Chondrocyte (in vitro differentiated cells): ENCODE results near the gene DNASE1L3. TPM values are rescaled to one million over a fixed set of nuclear protein-coding genes. Genes with fewer than 3 reads are reported as not detected.

Source experiments
- DNase-seq: peaks from one replicate; pipeline ENCODE4 v3.0.0; 2021; ENCODE audit warnings: mixed read lengths, low spot score
- H3K27ac Mint-ChIP-seq: one replicate; pipeline ENCODE4 v1.8.0; 2021; ENCODE audit warnings: mild to moderate bottlenecking, moderate library complexity, mixed read lengths; ENCODE audit not compliant: unreplicated experiment
- H3K27me3 Mint-ChIP-seq: 2 replicates; pipeline ENCODE4 v1.8.0; 2021; ENCODE audit warnings: low read depth, mixed read lengths
- H3K36me3 Mint-ChIP-seq: 2 replicates; pipeline ENCODE4 v1.8.0; 2021; ENCODE audit warnings: low read depth, mixed read lengths
- H3K4me1 Mint-ChIP-seq: 2 replicates; pipeline ENCODE4 v1.8.0; 2021; ENCODE audit warnings: low read depth, mild to moderate bottlenecking, mixed read lengths
- H3K4me3 Mint-ChIP-seq: one replicate; pipeline ENCODE4 v1.8.0; 2021; ENCODE audit warnings: mild to moderate bottlenecking, moderate library complexity, mixed read lengths; ENCODE audit not compliant: unreplicated experiment
- H3K9me3 Mint-ChIP-seq: 2 replicates; pipeline ENCODE4 v1.8.0; 2021; ENCODE audit warnings: low read depth, mixed read lengths
- long read RNA-seq: library from polyadenylated mRNA; stranded (forward); transcript quantifications from one replicate; pipeline ENCODE4 v2.0.0, GENCODE V29; 2021
- total RNA-seq: library from RNA; stranded (reverse); gene quantifications from 3 replicates; pipeline ENCODE4 v1.2.1, GENCODE V29; 2021
- TF ChIP-seq, protein P1 (sequence below): fragments of 200-600 bp; sonication (generic); IDR thresholded peaks from 2 replicates; pipeline ENCODE4 v1.5.0; 2021; ENCODE audit warnings: antibody characterized with exemption, mild to moderate bottlenecking, moderate library complexity

DNASE1L3 gene, protein sequence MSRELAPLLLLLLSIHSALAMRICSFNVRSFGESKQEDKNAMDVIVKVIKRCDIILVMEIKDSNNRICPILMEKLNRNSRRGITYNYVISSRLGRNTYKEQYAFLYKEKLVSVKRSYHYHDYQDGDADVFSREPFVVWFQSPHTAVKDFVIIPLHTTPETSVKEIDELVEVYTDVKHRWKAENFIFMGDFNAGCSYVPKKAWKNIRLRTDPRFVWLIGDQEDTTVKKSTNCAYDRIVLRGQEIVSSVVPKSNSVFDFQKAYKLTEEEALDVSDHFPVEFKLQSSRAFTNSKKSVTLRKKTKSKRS
- not detected in 3 replicates for total RNA-seq
- long read RNA-seq = 0 reads

DNA sequence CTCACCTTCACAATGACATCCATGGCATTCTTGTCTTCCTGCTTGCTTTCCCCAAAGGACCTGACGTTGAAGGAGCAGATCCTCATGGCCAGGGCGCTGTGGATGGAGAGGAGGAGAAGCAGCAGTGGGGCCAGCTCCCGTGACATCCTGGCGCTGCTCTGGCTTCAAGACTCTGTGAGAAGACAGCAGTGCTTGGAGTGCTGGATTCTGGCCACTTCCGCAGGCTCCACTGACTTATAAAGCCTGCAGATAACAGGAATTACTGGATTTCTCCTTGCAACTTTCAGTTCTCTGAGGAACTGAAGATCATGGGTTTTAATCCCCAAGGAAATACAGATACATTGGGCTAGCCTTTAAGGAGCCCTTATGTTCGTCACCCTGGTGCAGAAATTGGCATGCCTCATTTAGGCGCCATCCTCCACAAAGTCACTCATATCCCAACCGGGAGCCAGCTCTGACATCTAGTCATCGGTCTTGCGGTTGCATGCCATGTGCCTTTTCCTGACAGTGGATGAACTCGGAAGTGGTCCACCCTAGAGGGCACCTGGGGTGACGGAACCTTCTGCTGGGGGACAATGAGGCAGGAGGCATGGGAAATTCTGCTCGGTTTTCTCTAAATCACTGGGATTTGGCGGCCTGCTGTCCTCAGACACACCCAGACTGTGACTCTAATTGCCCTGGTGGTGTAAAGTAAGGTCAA, at the start of gene DNASE1L3:
Gene DNASE1L3, minus strand, starts transcription at position 212 of the 700 bp plus-strand sequence. Its CDS starts 66 bp downstream, at position 146.
- H3K27me3 Mint-ChIP-seq = peaks cover 20% of the 10 kb centered on the region
- H3K9me3 Mint-ChIP-seq = no peaks in the 10 kb centered on the region
- no peak within 1 kb of the TSS for H3K4me3 Mint-ChIP-seq
- no peak for DNase-seq
- H3K27ac Mint-ChIP-seq = peak within 1 kb of the TSS; percentile 9
- H3K4me1 Mint-ChIP-seq = no peaks in the 10 kb centered on the region
- TF ChIP-seq, protein P1, sequence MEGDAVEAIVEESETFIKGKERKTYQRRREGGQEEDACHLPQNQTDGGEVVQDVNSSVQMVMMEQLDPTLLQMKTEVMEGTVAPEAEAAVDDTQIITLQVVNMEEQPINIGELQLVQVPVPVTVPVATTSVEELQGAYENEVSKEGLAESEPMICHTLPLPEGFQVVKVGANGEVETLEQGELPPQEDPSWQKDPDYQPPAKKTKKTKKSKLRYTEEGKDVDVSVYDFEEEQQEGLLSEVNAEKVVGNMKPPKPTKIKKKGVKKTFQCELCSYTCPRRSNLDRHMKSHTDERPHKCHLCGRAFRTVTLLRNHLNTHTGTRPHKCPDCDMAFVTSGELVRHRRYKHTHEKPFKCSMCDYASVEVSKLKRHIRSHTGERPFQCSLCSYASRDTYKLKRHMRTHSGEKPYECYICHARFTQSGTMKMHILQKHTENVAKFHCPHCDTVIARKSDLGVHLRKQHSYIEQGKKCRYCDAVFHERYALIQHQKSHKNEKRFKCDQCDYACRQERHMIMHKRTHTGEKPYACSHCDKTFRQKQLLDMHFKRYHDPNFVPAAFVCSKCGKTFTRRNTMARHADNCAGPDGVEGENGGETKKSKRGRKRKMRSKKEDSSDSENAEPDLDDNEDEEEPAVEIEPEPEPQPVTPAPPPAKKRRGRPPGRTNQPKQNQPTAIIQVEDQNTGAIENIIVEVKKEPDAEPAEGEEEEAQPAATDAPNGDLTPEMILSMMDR = no peak
- no peaks in the 10 kb centered on the region for H3K36me3 Mint-ChIP-seq

DNA sequence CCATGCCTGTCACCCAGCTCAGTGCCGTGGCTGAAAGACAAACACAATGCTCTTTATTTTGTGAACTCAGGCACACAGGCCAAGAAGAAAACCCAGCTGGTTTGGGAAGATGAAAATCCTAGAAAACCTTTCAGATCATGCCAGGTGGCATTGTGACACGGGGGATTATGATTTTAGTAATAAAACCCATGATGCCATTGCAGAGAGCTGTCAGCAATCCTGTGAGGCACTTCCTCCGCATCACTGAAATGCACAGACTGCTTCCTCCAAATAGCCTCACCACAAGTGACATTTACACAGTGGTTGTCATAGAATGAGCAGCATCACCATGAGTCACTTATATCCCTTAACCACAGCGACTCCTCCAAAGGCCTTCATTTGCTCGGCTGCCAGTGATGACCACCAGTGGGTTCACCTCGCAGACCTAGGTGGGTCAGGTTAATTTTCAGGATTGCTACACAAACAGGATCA, 49.5 kb upstream of the DNASE1L3 start:
- no peak for DNase-seq

DNA sequence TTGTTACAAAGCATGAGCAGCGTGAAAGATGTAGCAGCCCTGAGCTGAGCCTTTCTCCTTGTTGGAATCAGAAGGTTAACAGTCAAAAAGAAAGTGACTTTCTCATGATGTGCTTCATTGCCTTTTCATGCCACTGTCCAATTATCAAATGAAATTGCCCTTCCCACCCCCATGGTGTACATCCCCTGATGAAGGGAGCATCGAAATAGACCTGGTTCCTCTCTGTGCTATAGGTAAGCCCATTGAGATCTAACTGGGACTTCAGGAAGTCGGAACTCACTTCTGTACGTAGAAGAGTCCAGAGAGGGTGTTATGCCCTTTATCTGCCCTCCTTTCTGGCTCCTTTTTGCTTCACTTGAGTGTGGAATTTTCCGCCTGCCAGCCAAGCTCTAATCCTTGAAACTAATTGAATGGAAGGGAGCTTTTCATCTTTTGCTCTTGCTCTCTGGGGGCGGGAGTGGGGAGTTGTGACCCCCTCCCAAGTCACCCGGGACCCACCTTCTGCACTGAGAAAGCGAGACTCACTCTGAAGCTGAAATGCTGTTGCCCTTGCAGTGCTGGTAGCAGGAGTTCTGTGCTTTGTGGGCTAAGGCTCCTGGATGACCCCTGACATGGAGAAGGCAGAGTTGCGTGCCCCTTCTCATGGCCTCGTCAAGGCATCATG, 47.8 kb upstream of the DNASE1L3 start:
- Mint-ChIP-seq H3K27me3 (no peaks in the 10 kb centered on the region), H3K36me3 (peaks cover 12% of the 10 kb centered on the region)

More for the DNA sequence above, 49.5 kb upstream of the DNASE1L3 start:
- Mint-ChIP-seq H3K4me3 (no peak overlapping the region), H3K9me3 (no peaks in the 10 kb centered on the region), H3K27me3 (no peaks in the 10 kb centered on the region), H3K36me3 (peaks cover 12% of the 10 kb centered on the region), H3K27ac (no peak overlapping the region), H3K4me1 (no peaks in the 10 kb centered on the region)
- TF ChIP-seq, protein P1 = no peak

DNA sequence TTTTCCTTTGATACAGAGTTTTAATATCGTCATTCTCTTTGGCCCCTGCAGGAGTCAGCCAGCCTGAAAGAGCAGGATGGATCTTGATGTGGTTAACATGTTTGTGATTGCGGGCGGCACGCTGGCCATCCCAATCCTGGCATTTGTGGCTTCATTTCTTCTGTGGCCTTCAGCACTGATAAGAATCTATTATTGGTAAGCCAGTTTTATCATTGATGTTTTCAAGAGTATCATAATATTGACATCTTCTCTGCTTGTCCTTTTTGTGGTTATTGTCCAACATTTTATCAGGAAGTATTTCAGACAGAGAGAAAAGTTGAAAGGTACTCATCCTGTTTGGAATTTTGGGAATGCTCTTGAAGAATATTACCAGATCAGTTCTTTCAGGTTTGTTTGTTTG, 45.7 kb upstream of the DNASE1L3 start:
- H3K27ac Mint-ChIP-seq = no peak overlapping the region
- no peaks in the 10 kb centered on the region for H3K4me1 Mint-ChIP-seq
- no peaks in the 10 kb centered on the region for H3K9me3 Mint-ChIP-seq
- TF ChIP-seq, protein P1 = no peak
- H3K27me3 Mint-ChIP-seq = no peaks in the 10 kb centered on the region
- DNase-seq = no peak
- no peak overlapping the region for H3K4me3 Mint-ChIP-seq
- peaks cover 10% of the 10 kb centered on the region for H3K36me3 Mint-ChIP-seq

More for the DNA sequence above, 47.8 kb upstream of the DNASE1L3 start:
- Mint-ChIP-seq H3K27ac (no peak overlapping the region), H3K4me3 (no peak overlapping the region), H3K4me1 (no peaks in the 10 kb centered on the region), H3K9me3 (no peaks in the 10 kb centered on the region)
- TF ChIP-seq, protein P1 = no peak
- DNase-seq = no peak

DNA sequence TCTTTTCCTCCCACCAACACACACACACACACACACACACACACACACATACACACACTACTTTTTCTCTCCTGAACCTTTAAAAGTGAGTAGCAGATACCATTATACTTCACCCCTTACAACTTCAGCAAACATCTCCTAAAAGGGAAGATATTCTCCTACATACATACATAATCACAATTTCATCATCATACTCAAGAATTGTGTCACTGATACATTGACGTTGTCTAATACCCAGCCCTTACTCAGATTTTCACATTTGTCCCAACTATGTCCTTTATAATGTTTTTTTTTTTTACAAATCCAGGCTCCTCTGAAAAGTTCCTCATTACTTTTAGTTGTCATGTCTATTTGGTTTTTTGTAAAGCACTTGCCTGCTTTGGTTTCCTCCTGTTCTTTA, 45.3 kb upstream of the DNASE1L3 start:
- Mint-ChIP-seq H3K36me3 (peaks cover 10% of the 10 kb centered on the region), H3K4me1 (no peaks in the 10 kb centered on the region), H3K9me3 (no peaks in the 10 kb centered on the region), H3K27ac (no peak overlapping the region), H3K27me3 (no peaks in the 10 kb centered on the region), H3K4me3 (no peak overlapping the region)
- TF ChIP-seq, protein P1 = no peak
- no peak for DNase-seq
